ENCODE data around the gene LAMTOR5.

DNA sequence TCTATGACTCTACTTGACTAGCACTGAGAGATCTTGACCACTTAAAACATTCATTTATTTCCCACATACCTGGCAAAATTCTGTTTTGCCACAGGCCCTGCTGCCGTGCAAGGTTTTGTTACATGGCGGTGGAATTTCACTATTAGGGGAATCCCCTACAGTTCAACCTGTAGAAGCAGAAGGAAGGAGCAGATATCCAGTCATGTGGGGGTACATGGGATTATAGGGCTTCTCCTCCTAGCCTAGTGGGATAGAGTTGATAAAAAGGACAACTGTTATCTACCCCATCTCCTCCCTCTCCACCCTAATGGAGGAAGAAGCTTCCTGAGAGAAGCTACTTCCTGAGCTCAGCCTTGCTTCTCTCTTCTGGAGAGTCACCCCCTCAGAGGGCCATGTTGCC is 25.7 kb upstream of the LAMTOR5 start:
- TF ChIP-seq, protein P1, sequence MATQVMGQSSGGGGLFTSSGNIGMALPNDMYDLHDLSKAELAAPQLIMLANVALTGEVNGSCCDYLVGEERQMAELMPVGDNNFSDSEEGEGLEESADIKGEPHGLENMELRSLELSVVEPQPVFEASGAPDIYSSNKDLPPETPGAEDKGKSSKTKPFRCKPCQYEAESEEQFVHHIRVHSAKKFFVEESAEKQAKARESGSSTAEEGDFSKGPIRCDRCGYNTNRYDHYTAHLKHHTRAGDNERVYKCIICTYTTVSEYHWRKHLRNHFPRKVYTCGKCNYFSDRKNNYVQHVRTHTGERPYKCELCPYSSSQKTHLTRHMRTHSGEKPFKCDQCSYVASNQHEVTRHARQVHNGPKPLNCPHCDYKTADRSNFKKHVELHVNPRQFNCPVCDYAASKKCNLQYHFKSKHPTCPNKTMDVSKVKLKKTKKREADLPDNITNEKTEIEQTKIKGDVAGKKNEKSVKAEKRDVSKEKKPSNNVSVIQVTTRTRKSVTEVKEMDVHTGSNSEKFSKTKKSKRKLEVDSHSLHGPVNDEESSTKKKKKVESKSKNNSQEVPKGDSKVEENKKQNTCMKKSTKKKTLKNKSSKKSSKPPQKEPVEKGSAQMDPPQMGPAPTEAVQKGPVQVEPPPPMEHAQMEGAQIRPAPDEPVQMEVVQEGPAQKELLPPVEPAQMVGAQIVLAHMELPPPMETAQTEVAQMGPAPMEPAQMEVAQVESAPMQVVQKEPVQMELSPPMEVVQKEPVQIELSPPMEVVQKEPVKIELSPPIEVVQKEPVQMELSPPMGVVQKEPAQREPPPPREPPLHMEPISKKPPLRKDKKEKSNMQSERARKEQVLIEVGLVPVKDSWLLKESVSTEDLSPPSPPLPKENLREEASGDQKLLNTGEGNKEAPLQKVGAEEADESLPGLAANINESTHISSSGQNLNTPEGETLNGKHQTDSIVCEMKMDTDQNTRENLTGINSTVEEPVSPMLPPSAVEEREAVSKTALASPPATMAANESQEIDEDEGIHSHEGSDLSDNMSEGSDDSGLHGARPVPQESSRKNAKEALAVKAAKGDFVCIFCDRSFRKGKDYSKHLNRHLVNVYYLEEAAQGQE (IDR thresholded peaks at IDR 0.05; ENCODE audit: insufficient read depth in 1 of 2, low read depth in 2 of 2, low read length in 2 of 2): no peak
- TF ChIP-seq POLR2AphosphoS5 (IDR thresholded peaks at IDR 0.05; ENCODE audit: low read depth, low read length) (no peak), TAF1 (IDR thresholded peaks at IDR 0.05; ENCODE audit: borderline replicate concordance, insufficient read depth, low read length) (no peak), SIN3A (IDR thresholded peaks at IDR 0.05; ENCODE audit: borderline replicate concordance, insufficient read depth, low read length) (no peak), FOXP2 (optimal IDR thresholded peaks at IDR 0.05; ENCODE audit: borderline replicate concordance, extremely low read depth, extremely low read length, insufficient read depth) (no peak)
